Fibroblast of skin of abdomen (primary cell): ENCODE results near the gene RUNX1.

Source experiments
- DNase-seq: peaks from one replicate; pipeline ENCODE4 v3.0.0-alpha.2; 2013

The RUNX1 gene

GRCh38 chr21:34875830-34876229, 173.3 kb downstream of the RUNX1 start:
- DNase-seq = no peak

- DNase-seq = no peak
Observed at GRCh38 chr21:34874684-34875513, 174.2 kb downstream of the RUNX1 start.

GRCh38 chr21:34871026-34871908, 177.8 kb downstream of the RUNX1 start:
- no peak for DNase-seq

GRCh38 chr21:34870246-34870645, 178.9 kb downstream of the RUNX1 start:
- DNase-seq = no peak

GRCh38 chr21:34869545-34869944, 179.6 kb downstream of the RUNX1 start:
- DNase-seq = no peak

- no peak for DNase-seq
Observed at GRCh38 chr21:34867785-34868184, 181.3 kb downstream of the RUNX1 start.

GRCh38 chr21:34865400-34866241, 183.5 kb downstream of the RUNX1 start:
- DNase-seq = no peak

GRCh38 chr21:34864370-34865149, 184.5 kb downstream of the RUNX1 start:
- DNase-seq = no peak

GRCh38 chr21:34862951-34863350, 186.2 kb downstream of the RUNX1 start:
- DNase-seq = no peak

- DNase-seq = no peak
Observed at GRCh38 chr21:34861258-34861657, 187.8 kb downstream of the RUNX1 start.

- no peak for DNase-seq
Observed at GRCh38 chr21:34859976-34860653, 189.0 kb downstream of the RUNX1 start.

- no peak for DNase-seq
Observed at GRCh38 chr21:34858559-34858958, 190.5 kb downstream of the RUNX1 start.

- DNase-seq = no peak
Observed at GRCh38 chr21:34857874-34858273, 191.2 kb downstream of the RUNX1 start.

- DNase-seq = no peak
Observed at GRCh38 chr21:34857122-34857713, 191.9 kb downstream of the RUNX1 start.

- DNase-seq = peak; percentile 28
Observed at GRCh38 chr21:34852448-34852847, 196.7 kb downstream of the RUNX1 start.

- DNase-seq = no peak
Observed at GRCh38 chr21:34850166-34850690, 198.9 kb downstream of the RUNX1 start.

- peak; percentile 58 for DNase-seq
Observed at GRCh38 chr21:34846601-34847112, 202.4 kb downstream of the RUNX1 start.

- DNase-seq = peak; percentile 66
Observed at GRCh38 chr21:34845521-34846451, 203.3 kb downstream of the RUNX1 start.

- DNase-seq = no peak
Observed at GRCh38 chr21:34844924-34845238, 204.2 kb downstream of the RUNX1 start.
